ENCODE measurements around the gene MUL1. TPM values are rescaled to one million over a fixed set of nuclear protein-coding genes. Genes with fewer than 3 reads are reported as not detected.

MUL1 gene
- total and polyA plus RNA-seq, 2 donors (not counting 1 experiment from before 2014, with no cell fraction given): 25.7 to 26.9 TPM

DNA sequence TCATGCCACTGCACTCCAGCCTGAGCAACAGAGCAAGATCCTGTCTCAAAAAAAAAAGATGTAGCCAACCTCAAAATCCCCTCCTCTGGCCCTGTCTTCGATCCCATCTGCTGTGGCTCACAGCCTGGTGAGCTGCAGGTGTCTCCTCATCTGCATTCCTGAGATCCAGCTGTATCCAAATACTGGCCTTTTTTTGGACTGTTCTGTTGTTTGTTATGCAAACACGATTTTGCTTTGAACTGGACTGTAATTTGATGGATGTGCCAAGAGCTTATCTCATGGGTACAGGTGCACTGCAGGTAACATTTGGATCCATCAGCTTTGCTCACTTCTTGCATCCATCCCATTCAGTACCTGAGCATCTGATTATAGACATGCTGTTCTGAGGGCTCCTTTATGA is 30.3 kb upstream of the MUL1 start:
- DNase-seq (ENCODE audit: low read depth in 2 of 2): no peak
- Histone ChIP-seq H3K36me3 (ENCODE audit: control insufficient read depth, insufficient read depth, low read length) (no peaks in the 10 kb centered on the region), H4K20me1 (ENCODE audit: control insufficient read depth, extremely low read depth, insufficient read depth, low read length) (no peaks in the 10 kb centered on the region), H3K27me3 (ENCODE audit: control insufficient read depth, insufficient read depth, low read length) (peaks cover 30% of the 10 kb centered on the region), H3K27ac (ENCODE audit: insufficient read depth, low read length) (no peak overlapping the region), H3K4me3 (replicated peaks in 1 of 4; ENCODE audit: control extremely low read depth in 1 of 4, insufficient read depth in 1 of 4, low read depth in 3 of 4, low read length in 4 of 4) (no peak overlapping the region), H3K9ac (ENCODE audit: insufficient read depth, low read length) (no peak overlapping the region), H3K9me3 (ENCODE audit: control insufficient read depth, insufficient read depth, low read depth, low read length) (no peaks in the 10 kb centered on the region), H3K4me2 (ENCODE audit: extremely low read depth, insufficient read depth, low read length) (no peak overlapping the region), H2AFZ (ENCODE audit: low read length) (no peak overlapping the region), H3K79me2 (ENCODE audit: control insufficient read depth, insufficient read depth, low read length) (no peaks in the 10 kb centered on the region), H3K4me1 (ENCODE audit: control insufficient read depth, extremely low read depth, insufficient read depth, low read length) (no peaks in the 10 kb centered on the region)
- TF ChIP-seq EZH2 (IDR thresholded peaks at IDR 0.05; ENCODE audit: low read length, missing control alignments): no peak
- TF ChIP-seq, protein P1, sequence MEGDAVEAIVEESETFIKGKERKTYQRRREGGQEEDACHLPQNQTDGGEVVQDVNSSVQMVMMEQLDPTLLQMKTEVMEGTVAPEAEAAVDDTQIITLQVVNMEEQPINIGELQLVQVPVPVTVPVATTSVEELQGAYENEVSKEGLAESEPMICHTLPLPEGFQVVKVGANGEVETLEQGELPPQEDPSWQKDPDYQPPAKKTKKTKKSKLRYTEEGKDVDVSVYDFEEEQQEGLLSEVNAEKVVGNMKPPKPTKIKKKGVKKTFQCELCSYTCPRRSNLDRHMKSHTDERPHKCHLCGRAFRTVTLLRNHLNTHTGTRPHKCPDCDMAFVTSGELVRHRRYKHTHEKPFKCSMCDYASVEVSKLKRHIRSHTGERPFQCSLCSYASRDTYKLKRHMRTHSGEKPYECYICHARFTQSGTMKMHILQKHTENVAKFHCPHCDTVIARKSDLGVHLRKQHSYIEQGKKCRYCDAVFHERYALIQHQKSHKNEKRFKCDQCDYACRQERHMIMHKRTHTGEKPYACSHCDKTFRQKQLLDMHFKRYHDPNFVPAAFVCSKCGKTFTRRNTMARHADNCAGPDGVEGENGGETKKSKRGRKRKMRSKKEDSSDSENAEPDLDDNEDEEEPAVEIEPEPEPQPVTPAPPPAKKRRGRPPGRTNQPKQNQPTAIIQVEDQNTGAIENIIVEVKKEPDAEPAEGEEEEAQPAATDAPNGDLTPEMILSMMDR (conservative IDR thresholded peaks at IDR 0.05 in 1 of 2, IDR thresholded peaks at IDR 0.05 in 1 of 2; ENCODE audit: low read depth in 1 of 2, low read length in 2 of 2): no peak

DNA sequence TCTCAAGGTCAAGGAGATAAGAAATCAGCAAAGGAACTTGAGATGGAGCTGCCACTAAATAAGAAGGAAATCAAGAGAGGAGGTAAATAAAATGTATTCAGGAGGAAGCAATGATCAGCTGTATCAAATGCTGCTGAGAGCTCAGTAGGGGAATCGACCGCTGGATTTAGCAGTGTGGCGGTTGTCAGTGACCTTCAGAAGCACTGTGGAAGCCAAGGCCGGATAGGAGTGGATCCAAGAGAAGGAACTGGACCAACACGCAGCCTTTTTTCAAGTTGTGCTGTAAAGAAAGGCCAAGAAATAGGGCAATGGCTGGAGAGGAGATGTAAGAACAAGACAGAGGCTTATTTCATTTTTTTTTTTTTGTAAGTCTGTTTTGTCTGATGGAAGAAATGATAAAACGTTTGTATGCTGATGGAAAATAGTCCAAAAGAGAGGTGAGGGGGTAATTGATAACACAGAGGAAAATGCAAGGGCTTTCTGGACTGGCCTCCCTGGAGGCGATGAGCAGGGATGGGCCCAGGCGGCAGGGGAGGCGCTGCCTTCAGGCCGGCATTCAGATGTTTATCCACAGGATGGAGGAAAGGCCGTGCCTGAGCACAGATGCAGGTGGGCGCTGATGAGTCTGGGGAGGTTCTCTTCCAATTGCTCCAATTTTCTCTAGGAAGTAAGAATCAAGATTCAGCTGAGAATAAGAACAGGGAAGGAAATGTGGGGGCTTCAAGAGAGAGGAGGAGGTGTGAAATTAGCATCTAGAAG is 26.9 kb upstream of the MUL1 start:
- DNase-seq (ENCODE audit: low read depth in 2 of 2): no peak
- TF ChIP-seq, protein P1 (conservative IDR thresholded peaks at IDR 0.05 in 1 of 2, IDR thresholded peaks at IDR 0.05 in 1 of 2; ENCODE audit: low read depth in 1 of 2, low read length in 2 of 2): no peak
- TF ChIP-seq EZH2 (IDR thresholded peaks at IDR 0.05; ENCODE audit: low read length, missing control alignments): no peak
- Histone ChIP-seq H3K9me3 (ENCODE audit: control insufficient read depth, insufficient read depth, low read depth, low read length) (no peaks in the 10 kb centered on the region), H3K4me1 (ENCODE audit: control insufficient read depth, extremely low read depth, insufficient read depth, low read length) (no peaks in the 10 kb centered on the region), H3K27ac (ENCODE audit: insufficient read depth, low read length) (no peak overlapping the region), H3K36me3 (ENCODE audit: control insufficient read depth, insufficient read depth, low read length) (no peaks in the 10 kb centered on the region), H3K4me3 (replicated peaks in 1 of 4; ENCODE audit: control extremely low read depth in 1 of 4, insufficient read depth in 1 of 4, low read depth in 3 of 4, low read length in 4 of 4) (no peak overlapping the region), H4K20me1 (ENCODE audit: control insufficient read depth, extremely low read depth, insufficient read depth, low read length) (no peaks in the 10 kb centered on the region), H3K79me2 (ENCODE audit: control insufficient read depth, insufficient read depth, low read length) (no peaks in the 10 kb centered on the region), H3K4me2 (ENCODE audit: extremely low read depth, insufficient read depth, low read length) (no peak overlapping the region), H3K27me3 (ENCODE audit: control insufficient read depth, insufficient read depth, low read length) (peaks cover 28% of the 10 kb centered on the region), H2AFZ (ENCODE audit: low read length) (no peak overlapping the region), H3K9ac (ENCODE audit: insufficient read depth, low read length) (no peak overlapping the region)

DNA sequence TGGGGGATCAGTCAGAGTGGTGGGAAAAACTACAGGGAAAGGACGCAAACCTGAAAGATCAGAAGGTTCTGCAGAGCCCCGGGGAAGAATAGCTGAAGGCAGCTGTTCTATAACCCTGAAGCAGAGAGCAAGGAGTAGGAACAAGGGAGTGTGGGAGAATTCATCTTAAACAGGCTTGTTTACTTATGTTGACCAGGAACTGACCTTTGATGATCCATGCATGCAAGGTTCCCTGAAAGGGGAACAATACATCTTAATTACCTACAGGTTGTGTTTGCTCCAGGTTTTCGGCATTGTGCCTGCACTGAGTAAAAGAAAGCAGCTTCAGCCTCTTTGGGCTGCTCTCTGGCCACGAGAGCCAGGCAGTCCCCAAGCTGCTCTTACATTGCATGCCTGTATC is 25.7 kb upstream of the MUL1 start:
- no peak overlapping the region for H3K9ac ChIP-seq (ENCODE audit: insufficient read depth, low read length)
- TF ChIP-seq EZH2 (IDR thresholded peaks at IDR 0.05; ENCODE audit: low read length, missing control alignments): peak; percentile 35
- TF ChIP-seq, protein P1 (conservative IDR thresholded peaks at IDR 0.05 in 1 of 2, IDR thresholded peaks at IDR 0.05 in 1 of 2; ENCODE audit: low read depth in 1 of 2, low read length in 2 of 2): no peak
- no peaks in the 10 kb centered on the region for H3K36me3 ChIP-seq (ENCODE audit: control insufficient read depth, insufficient read depth, low read length)
- H3K79me2 ChIP-seq (ENCODE audit: control insufficient read depth, insufficient read depth, low read length): no peaks in the 10 kb centered on the region
- no peak overlapping the region for H3K4me3 ChIP-seq (replicated peaks in 1 of 4; ENCODE audit: control extremely low read depth in 1 of 4, insufficient read depth in 1 of 4, low read depth in 3 of 4, low read length in 4 of 4)
- peaks cover 32% of the 10 kb centered on the region for H3K27me3 ChIP-seq (ENCODE audit: control insufficient read depth, insufficient read depth, low read length)
- no peaks in the 10 kb centered on the region for H4K20me1 ChIP-seq (ENCODE audit: control insufficient read depth, extremely low read depth, insufficient read depth, low read length)
- no peak overlapping the region for H2AFZ ChIP-seq (ENCODE audit: low read length)
- no peaks in the 10 kb centered on the region for H3K9me3 ChIP-seq (ENCODE audit: control insufficient read depth, insufficient read depth, low read depth, low read length)
- H3K4me2 ChIP-seq (ENCODE audit: extremely low read depth, insufficient read depth, low read length): no peak overlapping the region
- no peak overlapping the region for H3K27ac ChIP-seq (ENCODE audit: insufficient read depth, low read length)
- DNase-seq (ENCODE audit: low read depth in 2 of 2): no peak
- no peaks in the 10 kb centered on the region for H3K4me1 ChIP-seq (ENCODE audit: control insufficient read depth, extremely low read depth, insufficient read depth, low read length)

All from fibroblast of lung (primary cell).